Effector CD8-positive, alpha-beta T cell (primary cell): ENCODE results near the gene PMF1.
"Not testable (repeated sequence)": the region's sequence is repeated elsewhere in the genome, so short reads cannot be mapped to it uniquely, and the experiment has no call there.

Experiments
- DNase-seq: peaks from one replicate; lab custom pipeline; 2025; lab: John Stamatoyannopoulos, UW

The PMF1 gene

DNA sequence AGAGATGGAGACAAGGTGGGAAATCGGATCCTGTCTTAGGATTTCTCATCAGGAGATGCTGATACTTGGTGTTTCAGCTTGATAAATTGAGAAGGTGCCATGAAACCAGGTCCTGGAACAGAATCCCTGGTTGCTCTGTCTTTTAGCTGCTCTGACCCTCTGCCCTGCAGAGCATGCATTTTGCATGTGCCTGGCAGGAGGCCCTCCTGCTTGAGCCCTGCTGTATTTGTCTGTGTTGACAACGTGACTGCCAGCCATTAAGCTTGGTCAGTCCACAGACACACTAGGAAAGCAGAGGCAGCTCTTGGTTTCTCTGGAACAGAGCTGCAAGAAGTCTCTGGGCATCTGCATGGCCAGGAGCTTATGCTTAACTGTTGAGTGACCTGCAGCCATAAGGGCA is 16.4 kb upstream of the PMF1 start:
- no peak for DNase-seq

DNA sequence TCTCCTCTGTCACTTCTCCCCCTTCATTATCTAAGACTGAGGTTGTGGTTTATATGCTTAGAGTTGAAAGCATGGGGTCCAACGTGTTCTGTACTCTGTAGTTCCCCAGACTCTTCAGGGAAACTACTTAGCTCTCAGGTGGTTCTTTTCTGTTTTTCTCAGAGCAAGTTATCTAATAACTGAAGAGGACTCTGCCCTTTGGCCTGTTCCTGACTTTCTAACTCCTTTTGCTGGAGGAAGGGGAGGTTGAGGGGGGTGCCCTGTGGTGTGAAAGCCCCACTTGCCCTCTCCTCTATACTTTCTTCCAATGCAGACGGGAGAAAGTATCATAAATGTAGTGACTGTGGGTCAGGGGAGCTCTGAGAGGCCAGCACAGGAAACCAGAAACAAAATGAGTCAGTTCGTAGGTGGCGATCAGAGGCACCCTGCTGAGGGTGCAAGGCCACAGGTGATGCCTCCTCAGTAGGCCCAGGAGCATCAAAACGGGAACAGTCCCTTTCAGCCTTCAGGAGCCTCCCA is 13.9 kb upstream of the PMF1 start:
- DNase-seq, result no peak

DNA sequence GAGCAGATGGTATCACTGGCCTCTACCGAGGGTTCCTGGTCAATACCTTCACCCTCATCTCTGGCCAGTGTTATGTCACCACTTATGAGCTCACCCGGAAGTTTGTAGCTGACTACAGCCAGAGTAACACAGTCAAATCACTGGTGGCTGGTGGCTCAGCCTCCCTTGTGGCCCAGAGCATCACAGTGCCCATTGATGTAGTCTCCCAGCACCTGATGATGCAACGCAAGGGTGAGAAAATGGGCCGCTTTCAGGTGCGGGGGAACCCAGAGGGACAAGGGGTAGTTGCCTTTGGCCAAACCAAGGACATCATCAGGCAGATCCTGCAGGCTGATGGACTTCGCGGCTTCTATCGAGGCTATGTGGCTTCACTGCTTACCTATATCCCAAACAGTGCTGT is 12.8 kb upstream of the PMF1 start:
- no peak for DNase-seq

DNA sequence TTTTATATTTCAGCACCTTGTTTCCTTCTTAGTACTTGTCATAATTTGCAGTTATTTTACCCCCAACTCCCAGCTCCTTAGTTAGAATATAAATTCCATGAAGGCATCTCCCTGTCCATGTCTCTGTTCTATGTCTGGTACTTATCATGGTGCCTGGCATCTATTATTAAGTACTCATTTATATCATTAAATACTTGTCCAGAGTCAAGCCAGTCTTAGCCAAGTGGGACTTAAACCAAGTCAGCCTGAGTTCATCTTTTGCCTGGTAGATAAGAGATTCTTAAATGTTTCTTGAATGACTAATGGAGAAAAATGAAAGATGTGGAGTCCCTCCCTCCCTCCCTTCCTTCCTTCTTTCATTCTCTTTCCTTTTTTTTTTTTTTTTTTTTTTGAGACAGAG is 9.5 kb upstream of the PMF1 start:
- DNase-seq, result no peak

DNA sequence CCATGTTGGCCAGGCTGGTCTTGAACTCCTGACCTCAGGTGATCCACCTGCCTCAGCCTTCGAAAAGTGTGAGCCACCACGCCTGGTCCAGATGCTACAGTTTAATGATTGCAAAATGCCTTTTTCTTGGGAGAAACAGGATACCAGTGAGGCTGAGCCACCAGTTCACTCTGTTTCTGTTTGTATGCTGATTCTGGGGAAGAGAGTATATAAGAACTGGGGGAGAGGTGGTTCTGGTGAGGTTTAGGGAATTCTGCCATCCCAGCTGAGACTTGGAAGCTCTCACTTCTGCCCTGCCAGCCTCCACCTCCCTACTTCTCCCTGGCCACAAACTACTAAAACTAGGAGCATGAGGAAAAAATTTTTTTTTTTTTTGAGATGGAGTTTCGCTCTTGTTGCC is 8.1 kb upstream of the PMF1 start:
- DNase-seq, result no peak

DNA sequence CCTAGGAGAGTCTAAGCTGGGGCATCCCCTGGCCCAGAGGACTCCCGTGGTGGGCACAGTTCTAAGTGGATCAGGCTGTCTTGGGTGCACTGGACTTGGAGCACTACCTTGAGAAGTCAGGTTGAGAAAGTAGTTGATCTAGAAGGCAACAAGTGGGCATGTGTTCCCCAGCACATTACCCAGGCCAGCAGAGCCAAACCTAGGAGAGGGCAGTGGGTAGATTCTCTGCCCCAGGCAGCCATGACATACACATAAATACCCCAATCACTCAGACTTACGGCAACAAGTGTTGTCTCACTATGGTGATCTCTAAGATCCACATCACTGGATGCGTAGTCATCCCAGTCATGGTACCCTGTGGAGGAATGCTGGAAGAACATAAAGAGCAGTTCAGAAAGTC is 1.6 kb upstream of the PMF1 start:
- DNase-seq, result no peak

DNA sequence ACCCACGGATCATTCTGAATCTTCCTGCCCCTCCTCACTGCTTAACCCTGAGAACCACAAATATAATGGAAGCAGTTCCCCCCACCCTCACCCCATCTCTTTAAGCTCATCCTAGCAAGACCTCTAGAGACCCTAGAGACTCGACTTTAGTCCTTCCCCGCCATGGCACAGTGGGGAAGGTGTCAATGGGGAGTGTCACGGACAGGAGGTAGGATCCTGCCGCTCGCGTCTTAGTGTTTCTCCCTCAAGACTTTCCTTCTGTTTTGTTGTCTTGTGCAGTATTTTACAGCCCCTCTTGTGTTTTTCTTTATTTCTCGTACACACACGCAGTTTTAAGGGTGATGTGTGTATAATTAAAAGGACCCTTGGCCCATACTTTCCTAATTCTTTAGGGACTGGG is 677 bp upstream of the PMF1 start:
- no peak for DNase-seq

DNA sequence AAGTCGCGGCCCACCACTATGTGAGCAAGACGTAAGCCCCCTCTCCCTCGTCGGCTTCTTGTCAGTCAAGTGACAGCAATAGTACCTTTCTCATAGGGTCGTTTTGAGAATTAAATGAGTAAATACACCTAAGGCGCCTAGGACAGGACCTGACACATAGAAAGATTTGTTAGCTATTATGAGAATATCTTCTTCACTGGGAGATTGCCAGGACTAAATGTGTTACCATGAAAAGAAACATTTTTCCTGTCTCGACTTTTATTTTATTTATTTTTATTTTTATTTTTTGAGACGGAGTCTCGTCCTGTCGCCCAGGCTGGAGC is 798 bp downstream of the PMF1 start:
- DNase-seq, result no peak

DNA sequence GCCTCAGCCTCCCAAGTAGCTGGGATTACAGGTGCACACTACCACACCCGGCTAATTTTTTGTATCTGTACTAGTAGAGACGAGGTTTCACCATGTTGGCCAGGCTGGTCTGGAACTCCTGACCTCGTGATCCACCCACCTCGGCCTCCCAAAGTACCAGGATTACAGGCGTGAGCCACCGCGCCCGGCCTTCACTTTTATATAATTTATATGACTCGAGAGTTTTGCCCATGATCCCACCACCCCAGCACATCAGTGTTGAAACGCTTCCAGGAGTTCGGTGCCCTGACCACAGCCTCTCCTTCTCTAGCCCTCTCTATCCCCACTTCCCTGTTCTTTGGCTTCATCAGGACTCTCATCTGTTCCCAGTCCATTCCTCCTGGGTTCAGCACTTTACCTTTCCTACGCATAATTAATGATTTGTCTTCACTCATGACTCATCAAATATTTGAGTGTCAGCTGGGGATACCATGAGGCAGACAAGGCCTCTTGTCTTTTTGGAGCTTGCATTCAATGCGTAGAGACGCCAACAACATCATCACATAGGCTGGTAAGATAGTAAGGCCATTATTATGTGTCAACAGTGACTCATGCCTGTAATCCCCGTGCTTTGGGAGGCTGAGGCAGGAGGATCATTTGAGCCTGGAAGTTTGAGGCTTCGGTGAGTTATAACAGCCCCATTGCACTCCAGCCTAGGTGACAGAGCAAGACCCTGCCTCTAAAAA is 1.4 kb downstream of the PMF1 start:
- no peak for DNase-seq

DNA sequence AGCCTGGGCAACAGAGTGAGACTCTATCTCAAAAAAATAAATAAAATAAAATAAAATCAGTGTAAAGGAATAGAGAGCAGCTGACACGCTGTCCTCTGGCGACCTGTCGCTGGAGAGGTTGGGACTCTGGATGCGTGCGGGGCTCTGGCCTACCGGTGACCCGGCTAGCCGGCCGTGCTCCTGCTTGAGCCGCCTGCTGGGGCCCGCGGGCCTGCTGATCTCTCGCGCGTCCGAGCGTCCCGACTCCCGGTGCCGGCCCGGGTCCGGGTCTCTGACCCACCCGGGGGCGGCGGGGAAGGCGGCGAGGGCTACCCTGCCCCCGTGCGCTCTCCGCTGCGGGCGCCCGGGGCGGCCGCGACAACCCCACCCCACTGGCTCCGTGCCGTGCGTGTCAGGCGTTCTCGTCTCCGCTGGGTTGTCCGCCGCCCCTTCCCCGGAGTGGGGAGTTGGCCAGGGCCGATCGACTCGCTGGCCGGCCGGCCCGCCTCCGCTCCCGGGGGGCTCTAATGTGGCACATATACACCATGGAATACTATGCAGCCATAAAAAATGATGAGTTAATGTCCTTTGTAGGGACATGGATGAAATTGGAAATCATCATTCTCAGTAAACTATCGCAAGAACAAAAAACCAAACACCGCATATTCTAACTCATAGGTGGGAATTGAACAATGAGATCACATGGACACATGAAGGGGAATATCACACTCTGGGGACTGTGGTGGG is 3.7 kb downstream of the PMF1 start:
- DNase-seq, result not testable (repeated sequence)

DNA sequence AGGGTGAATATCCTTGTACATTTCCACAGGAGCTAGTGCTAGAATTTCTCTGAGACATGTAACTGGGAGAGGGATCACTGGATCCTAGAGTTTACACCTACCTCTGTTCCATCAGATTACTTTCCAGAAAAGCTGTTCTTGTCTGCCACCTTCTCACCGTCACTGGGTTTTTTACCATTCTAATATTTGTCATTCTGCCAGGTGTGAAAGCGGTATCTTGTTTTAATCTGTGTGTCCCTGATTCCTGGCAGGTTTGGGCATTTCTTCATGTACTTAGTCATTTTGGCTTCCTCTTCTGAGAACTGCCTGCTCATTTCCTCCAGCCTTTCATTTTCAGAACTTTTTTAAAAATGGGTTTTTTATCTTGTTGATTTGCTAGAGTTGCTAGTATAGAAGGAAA is 5.1 kb downstream of the PMF1 start:
- no peak for DNase-seq

DNA sequence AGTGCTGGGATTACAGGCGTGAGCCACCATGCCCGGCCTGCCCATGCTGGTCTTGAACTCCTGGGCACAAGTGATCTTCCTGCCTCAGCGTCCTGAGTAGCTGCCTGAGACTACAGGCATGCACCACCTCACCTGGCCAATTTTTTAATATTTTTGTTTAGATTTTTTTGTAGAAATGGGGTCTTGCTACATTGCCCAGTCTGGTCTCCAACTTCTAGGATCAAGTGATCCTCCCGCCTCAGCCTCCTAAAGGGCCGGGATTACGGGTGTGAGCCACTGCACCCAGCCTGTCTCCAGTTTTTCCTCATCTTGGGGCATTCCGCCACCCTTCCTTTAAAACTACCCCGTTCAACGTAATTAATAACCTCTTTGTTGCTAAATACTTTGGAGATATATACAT is 7.4 kb downstream of the PMF1 start:
- DNase-seq, result no peak

DNA sequence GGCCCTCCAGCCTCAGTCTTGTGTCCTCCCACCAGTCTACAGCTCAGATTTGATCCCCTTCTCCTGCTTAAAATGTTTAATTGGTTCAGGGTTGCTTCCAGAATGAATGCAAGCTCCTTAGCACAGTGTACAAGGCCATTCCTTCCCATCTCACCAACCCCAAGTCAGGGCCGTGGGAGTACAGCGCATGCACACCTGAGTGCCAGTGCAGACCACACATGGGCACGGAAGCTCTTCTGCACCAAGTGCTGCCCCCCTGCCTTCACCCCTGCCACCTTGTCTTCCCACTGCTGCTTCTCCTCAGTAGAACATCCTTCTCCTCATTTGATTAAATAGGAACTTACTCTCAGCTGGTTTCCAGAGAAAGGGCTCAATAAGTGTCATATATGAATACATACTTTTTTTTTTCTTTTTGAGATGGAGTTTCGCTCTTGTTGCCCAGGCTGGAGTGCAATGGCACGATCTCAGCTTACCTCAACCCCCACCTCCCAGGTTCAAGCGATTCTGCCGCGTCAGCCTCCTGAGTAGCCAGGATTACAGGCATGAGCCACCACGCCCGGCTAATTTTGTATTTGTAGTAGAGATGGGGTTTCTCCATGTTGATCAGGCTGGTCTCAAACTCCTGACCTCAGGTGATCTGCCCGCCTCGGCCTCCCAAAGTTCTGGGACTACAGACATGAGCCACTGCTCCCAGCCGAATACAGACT is 9.3 kb downstream of the PMF1 start:
- no peak for DNase-seq

DNA sequence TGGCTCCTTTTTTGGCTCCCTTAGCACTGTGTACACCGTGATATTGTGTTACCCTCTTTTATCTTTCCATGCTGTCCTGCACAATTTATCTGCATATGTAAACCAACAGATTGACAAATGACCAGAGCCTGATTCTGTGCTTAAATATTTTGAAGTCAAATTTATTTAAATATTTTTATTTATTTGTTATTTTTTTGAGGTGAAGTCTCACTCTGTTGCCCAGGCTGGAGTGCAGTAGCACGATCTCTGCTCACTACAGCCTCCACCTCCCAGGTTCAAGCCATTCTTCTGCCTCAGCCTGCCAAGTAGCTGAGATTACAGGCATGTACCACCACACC is 12.8 kb downstream of the PMF1 start:
- no peak for DNase-seq

DNA sequence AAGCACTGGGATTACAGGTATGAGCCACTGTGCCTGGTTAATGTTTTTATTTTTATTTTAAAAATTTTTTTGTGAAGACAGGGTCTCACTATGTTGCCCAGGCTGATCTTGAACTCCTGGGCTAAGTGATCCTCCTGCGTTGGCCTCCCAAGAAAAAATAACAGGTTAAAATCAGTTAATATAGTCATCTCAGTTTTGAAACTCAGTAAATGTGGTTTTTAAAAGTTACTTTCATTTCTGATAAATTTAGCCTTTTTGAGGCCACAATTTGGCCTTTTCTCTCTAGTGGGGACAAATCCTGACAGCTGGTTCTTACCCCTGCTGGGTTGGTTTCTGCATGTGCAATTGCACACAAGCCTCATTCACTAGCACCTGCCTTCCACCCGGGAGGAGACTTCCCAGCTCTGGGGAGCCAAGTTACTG is 13.3 kb downstream of the PMF1 start:
- DNase-seq, result no peak

DNA sequence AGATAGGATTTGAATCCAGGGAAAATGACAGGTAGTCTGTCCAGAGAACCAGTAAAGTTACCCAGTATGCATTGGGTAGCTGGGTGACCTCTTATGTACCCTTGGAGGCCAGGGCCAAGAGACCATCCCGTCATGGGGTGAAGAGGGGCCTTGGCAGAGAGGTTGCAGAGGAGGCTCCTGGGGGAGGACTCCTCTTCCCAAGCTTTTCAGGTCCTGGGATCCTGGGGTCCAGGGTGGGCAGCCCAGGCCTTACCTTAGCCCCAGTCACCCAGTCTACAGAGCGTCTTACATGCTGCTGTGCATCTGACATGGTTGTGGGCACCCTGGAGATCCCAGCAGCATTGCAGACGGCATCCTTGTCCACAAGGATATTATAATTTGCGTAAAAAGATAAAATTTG is 14.0 kb downstream of the PMF1 start:
- DNase-seq, result no peak

DNA sequence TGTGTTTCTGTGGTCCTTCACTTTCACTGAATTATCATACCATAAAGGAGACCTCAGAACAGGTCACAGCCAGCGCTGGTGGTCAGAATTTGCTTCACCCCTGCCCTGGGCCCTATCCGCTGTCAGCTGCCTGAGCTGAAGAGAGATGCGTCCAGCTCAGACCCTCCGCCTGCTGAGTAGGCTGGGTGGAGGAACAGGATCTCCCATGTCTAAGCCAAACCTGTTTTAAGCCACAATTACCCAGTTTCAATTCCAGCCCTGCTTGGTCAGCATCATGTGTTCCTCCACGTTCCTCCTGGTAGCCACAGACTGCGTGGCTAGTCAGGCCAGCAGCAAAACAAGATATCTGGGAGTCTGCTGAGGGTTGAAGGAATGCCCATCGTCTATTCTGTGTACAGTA is 15.7 kb downstream of the PMF1 start:
- DNase-seq, result no peak

DNA sequence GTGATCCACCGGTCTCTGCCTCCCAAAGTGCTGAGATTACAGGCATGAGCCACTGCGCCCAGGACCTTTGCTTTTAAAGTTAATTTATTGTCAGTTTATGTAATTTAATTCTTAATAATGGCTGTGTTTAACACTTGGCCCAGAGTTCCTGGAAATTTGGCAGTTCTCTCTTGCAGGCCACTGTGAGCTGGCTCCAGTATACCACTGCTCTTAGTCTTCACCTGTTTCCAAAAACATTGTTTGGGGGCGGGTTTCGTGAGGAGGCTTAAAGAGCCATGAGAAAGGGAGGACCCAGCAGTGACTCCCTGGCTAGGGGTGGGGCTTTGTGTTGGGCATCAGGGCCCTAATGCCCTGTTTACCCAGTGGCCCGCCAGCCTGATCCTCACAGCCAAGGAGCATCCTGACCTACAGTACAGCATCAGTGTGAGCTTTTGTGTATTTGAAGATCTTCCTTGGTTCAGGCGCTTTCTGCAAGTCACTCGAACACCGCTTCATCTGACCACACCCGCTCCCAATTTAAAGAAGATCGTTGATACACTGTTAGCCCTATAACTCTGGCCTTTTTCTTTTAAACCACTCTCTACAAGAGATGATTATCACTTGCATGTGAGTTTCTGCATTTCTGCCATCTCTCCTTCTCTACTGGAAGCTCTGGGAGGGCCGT is 17.1 kb downstream of the PMF1 start:
- no peak for DNase-seq

DNA sequence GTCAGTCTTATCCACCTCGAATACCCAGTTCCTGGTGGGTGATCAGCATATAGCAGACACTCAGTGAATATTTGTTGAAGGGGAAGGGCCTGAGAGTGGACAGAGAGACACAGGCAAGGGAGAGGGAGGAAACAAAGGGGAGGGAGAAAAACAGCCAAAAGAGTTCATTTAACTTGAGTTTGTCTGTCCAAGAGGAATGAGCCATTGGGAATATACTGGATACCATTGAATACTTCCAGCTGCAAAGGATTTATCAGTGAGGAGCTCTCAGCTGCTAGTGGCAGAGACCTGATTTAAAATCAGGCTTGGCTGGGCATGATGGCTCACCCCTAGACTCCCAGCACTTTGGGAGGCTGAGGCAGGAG is 17.6 kb downstream of the PMF1 start:
- DNase-seq, result no peak

DNA sequence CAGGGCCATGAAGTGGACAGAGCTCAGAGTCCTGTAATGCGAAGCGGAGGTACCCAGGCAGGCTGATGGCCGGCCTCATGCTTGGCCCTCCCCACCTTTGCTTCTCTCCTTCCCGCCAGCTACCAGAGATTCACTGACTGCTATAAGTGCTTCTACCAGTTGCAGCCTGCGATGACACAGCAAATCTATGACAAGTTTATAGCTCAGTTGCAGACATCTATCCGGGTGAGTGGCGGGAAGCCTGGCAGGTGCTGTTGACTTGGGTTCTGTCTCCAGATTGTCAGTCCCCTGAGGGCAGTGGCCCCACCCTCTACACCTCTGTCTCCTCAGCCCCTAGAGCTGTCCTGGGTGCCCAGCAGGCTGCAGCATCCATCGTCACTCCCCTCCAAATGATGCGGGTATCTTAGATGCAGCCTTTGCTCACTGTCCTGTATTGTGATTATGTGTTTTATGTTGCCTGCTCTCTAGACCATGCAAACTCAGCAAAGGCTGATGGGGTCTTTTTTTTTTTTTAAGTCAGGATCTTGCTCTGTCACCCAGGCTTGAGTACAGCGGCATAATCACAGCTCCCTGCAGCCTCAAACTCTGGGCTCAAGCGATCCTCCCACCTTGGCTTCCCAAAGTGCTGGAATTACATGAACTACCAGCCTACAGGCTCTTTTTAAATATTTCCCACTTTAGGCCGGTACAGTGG is 19.5 kb downstream of the PMF1 start:
- no peak for DNase-seq

DNA sequence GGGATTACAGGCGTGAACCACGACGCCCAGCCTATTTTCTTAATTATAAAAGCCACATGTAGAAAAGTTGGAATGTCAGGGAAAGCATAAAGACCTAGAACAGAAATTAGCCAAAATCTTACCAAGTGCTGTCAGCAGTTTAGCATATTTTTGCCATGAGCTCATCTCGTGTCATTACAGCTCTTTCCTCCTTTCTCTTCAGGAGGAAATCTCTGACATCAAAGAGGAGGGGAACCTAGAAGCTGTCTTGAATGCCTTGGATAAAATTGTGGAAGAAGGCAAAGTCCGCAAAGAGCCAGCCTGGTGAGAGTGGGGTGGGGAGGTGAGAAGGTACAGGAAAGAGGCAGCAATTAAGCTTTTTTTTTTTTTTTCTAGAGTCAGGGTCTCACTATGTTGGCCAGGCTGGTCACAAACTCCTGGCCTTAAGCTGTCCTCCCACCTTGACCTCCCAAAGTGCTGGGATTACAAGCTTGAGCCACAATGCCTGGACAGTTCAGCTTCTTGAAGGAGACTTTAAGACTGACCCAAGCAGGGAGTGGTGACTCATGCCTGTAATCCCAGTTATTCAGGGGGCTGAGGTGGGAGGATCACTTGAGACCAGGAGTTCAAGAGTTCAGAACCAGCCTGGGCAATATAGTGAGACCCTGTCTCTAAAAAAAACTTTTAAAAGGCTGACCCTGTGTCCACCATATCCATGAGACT is 20.8 kb downstream of the PMF1 start:
- DNase-seq, result no peak

DNA sequence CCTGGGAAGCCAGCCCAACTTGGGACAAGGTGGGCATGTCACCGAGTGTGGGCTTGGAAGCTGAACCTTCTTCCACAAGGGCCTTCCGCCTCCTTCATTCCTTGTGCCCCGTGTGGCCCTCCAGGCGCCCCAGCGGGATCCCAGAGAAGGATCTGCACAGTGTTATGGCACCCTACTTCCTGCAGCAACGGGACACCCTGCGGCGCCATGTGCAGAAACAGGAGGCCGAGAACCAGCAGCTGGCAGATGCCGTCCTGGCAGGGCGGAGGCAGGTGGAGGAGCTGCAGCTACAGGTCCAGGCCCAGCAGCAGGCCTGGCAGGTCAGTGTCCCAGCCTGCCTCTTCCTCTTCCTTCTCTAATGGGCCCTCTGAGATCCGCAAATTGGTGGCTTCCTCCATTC is 23.4 kb downstream of the PMF1 start:
- no peak for DNase-seq
